Measurements from ENCODE around the gene ATP10B.

GRCh38 chr5:160534914-160535313 lies 317.1 kb downstream of the ATP10B start:
- TF ChIP-seq CTCF (IDR thresholded peaks at IDR 0.05) (no peak), USF2 (IDR thresholded peaks at IDR 0.05; ENCODE audit: borderline replicate concordance, low read depth, low read length) (no peak), POLR2AphosphoS5 (IDR thresholded peaks at IDR 0.05; ENCODE audit: low read depth, low read length) (no peak), RCOR1 (IDR thresholded peaks at IDR 0.05; ENCODE audit: low read length) (no peak), TAF1 (IDR thresholded peaks at IDR 0.05; ENCODE audit: borderline replicate concordance, low read depth, low read length) (no peak), TCF12 (IDR thresholded peaks at IDR 0.05) (no peak), NFIC (IDR thresholded peaks at IDR 0.05; ENCODE audit: borderline replicate concordance) (no peak)

Measured in SK-N-SH (cell line).